SH-SY5Y (cell line): ENCODE results near the gene CYB5A.

Experiments used
- GATA2 ChIP-seq: IDR thresholded peaks from 2 replicates; pipeline ENCODE4 v1.6.1; 2011; ENCODE audit warnings: mild to moderate bottlenecking, low read depth, low read length
- GATA3 ChIP-seq: IDR thresholded peaks from 2 replicates; pipeline ENCODE4 v1.6.1; 2011; ENCODE audit warnings: low read depth, mild to moderate bottlenecking, low read length, moderate library complexity

The CYB5A gene

GRCh38 chr18:74229005-74229404, 62.8 kb downstream of the CYB5A start:
- TF ChIP-seq GATA2 (no peak), GATA3 (no peak)

DNA sequence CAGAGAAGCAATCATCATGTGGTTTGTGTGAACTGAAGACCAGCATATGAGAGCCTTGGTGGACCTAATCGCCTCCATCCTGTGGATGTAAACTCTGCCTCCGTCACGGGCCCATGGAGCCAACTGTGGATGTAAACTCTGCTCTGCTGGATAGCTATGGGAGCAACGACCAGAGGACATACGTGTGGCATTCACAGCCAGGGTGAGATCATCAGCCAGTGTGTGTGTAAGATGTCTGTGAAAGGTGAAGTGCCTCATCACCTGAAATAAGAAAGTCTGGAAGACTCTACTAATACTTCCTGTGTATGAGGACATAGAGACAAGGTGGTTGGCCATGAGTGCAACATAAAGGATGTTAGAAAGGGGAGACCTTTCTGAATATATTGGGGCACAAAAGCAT, 63.5 kb downstream of the CYB5A start:
- TF ChIP-seq GATA3 (no peak), GATA2 (no peak)

DNA sequence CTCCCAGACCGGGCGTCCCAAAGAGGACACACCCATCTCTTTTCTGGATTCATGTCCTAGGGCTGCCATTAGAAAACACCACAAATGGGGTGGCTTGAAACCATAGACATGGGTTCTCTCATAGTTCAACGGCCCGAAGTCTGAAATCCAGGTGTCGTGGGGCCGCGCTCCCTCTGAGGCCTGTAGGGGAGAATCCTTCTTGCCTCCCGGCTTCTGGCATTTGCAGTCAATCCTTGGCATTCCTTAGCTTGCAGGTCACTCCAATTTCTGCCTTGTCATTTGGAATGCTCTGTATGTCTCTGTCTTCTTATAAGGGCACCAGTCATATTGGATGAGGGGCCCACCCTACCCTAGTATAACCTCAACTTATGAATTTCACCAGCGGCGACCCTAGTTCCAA, 65.1 kb downstream of the CYB5A start:
- TF ChIP-seq GATA3, result no peak

DNA sequence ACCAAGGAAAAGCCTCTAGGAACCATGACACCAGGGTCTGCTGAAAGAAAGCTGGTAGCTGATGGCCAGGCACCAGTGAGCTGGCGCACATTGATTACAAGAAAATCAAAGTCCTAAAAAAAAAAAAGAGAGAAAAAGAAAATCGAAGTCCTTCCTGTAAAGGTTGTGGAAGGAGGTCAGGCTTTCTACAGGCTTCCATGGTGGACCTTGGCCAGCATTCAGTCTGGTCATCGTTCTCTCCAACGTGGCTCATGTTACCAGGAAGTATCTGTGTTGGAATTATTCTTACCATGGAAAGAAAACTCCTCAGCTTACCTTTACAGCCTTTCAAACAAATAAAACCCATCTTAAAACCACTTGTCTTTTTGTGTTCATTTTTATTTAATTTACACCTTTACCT, 65.6 kb downstream of the CYB5A start:
- TF ChIP-seq GATA2 (no peak), GATA3 (no peak)

DNA sequence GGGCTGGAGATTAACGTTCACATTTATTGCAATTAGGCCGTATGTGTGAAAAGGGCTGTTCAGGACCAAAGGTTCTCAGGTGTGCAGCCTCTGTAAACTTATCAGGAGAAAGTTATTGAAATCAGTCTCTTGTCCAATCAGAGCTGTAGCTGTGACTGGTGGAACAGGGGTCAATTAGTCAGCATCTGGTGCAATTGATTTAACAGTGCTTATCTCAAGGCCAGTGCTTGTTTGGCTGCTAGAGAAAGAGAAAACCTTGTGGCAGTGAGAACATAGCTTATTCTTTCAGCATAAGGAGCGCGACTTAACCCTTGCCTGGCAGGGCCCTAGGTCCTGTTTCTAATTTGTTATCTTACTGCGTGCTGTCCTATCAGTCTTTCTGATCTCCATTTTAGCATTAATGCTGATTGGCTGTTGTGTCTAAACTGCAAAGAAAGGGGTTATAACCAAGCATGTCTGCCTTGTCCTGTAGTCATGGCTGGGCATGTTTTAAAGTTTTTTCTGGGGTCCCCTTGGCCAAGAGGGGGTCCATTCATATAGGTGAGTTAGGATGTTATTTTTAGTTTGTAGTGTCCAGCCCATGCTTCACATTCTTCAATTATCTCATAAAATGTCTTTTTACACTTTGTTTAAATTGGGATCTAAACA, 66.4 kb downstream of the CYB5A start:
- TF ChIP-seq GATA2 (peak; percentile 60), GATA3 (no peak; the same call in 1 of the 2 replicates)

DNA sequence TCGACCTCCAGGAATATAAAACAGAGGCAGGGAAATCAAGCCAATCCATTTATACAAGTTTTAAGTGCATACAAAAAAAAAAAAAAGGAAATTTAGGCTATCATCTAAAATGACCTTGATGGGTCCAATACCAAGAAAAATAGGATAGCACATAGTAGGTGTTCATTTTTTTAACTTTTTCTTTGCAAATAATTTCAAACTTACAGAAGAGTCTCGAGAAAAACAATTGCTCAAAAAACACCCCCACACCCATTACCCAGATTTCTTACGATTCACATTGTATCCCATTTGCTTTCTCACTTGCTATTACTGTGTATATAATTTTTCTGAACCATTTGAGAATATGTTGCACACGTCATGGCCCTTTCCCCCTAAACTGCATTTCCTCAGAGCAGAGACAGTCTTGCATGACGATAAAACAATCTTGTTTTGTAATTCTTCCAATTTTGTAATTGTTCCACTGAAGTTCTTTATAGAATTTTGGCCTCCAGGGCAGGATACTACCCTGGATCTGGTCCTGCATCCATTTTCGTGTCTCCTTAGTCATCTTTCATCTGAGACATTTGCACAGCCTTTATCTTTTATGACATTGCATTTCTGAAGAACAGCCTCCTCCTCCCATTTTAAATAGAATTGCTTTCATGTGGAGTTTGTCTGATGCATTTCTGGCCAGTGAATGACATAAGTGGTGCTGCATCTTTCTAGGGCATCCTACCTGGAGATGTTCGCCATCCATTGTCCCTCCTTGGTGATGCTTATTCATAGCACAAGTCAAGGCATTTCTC, 68.9 kb downstream of the CYB5A start:
- TF ChIP-seq GATA2 (no peak), GATA3 (no peak)

GRCh38 chr18:74221081-74221480, 70.7 kb downstream of the CYB5A start:
- no peak for TF ChIP-seq GATA3
- TF ChIP-seq GATA2, result no peak

- TF ChIP-seq GATA3, result no peak
- no peak for TF ChIP-seq GATA2
These were observed 72.7 kb downstream of the CYB5A start for GRCh38 chr18:74219056-74219455.

- TF ChIP-seq GATA2 (no peak), GATA3 (no peak)
These were observed 74.2 kb downstream of the CYB5A start for GRCh38 chr18:74217476-74218143.

DNA sequence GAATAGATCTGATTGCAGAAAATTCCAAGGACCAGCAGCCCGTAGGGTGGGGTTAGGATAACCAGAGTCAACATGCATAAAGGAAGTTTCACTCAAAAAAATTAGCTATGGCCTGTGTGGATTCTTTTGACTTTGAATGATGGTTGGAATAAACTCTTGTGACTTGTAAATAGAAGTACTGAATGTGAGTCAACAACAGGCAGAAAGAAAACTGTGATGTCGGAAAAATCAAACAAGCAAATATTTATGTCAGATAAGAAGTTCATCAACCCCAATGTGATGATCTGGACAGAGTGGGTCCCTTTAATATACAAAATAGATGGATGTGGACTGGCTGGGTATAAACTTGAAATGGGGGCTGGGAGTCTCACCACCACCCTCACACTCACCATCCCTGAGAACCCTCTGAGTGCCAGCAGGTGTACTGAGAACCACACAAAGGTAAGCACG, 75.1 kb downstream of the CYB5A start:
- no peak for TF ChIP-seq GATA2
- TF ChIP-seq GATA3, result no peak

- TF ChIP-seq GATA2, result no peak
- no peak for TF ChIP-seq GATA3
These were observed 75.9 kb downstream of the CYB5A start for GRCh38 chr18:74215863-74216262.

DNA sequence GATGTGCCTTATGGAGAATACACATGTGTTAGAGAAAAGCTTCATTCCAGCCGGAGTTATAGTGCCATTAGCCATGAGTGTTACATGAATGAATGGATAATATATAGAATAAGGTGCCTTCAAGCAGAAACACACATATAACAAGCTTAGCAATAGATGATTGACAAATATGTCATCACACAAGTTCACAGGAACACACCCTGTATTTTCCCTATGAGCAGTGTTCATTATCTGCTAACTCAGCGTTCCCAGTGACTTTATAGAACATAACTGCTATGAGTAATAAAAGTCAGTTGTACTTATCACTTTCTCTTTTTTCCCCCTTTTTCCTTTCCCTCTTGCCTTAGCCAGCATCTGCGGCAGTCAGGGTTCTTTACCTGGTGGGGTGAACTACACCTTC, 78.3 kb downstream of the CYB5A start:
- TF ChIP-seq GATA2 (no peak), GATA3 (no peak)

- TF ChIP-seq GATA2 (no peak), GATA3 (no peak)
These were observed 87.1 kb downstream of the CYB5A start for GRCh38 chr18:74204526-74205152.

- no peak for TF ChIP-seq GATA3
These were observed 88.0 kb downstream of the CYB5A start for GRCh38 chr18:74203811-74204210.
